Measurements from ENCODE around the gene ZDHHC14.

- TF ChIP-seq POLR2A (IDR thresholded peaks at IDR 0.05) (no peak), CTCF (IDR thresholded peaks at IDR 0.05) (no peak)
These were observed 295.3 kb downstream of the ZDHHC14 start for GRCh38 chr6:157676241-157676640.

Measured in thyroid gland (tissue), 4 donors.